Skin epidermis (tissue), 12 donors: ENCODE results near the gene GCFC2.
A peak's percentile ranks its signal among the peaks of the same experiment; 100 is the strongest.

ENCODE experiments used
- H3K27ac ChIP-seq, 21 experiments: fragments of 200-600 bp; sonication (generic) in 11 of 21; one replicate each; pipeline ENCODE4 v1.5.0; 2020; ENCODE audit warnings: mild to moderate bottlenecking in 3 of 21, inconsistent platforms in 2 of 21, moderate library complexity in 2 of 21
- H3K4me3 ChIP-seq, 7 experiments: fragments of 200-600 bp; sonication (generic) in 2 of 7; one replicate each; pipeline ENCODE4 v1.5.0; 2020; ENCODE audit warnings: inconsistent platforms in 2 of 7, mild to moderate bottlenecking in 2 of 7, moderate library complexity in 1 of 7

Gene GCFC2

DNA sequence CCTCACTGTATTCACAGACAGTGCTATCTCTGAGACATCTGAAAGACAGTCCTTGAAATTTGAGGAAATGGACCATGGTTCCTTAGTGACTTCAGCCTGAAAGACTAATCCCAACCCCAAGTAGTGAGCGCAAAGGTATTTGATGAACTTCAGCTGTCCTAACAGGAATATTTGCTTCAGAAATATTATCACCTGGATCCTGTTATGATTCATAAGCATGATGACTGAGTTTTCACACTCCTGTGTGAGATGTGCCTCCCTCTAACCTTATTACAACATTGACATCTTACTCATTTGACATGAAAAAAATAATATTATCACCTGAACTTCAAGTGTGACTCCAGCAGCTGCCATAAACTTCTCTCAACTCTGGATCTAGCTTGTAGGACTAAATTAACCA is 75.8 kb downstream of the GCFC2 start:
- no peak overlapping the region for H3K4me3 ChIP-seq
- H3K27ac ChIP-seq, result no peak overlapping the region

DNA sequence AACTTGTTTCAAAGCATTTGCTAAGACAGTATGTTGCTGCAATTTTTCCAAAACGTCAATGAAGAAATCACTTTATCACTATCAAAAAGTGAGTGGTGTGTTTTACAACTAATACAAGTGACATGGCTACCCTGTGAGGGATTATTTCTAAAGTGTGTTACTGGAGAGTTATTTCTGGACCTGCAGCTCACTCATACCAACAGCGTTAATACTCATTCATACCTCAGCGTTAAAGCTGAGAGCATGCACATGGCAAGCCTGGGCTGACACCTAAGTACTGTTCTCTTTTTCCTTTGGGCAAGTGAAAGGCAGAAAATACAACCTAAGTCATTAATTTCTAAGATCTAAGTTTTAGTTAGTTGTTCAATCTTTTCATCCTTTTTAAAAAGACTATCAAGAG is 77.1 kb downstream of the GCFC2 start:
- Histone ChIP-seq H3K27ac (no peak overlapping the region), H3K4me3 (no peak overlapping the region)

DNA sequence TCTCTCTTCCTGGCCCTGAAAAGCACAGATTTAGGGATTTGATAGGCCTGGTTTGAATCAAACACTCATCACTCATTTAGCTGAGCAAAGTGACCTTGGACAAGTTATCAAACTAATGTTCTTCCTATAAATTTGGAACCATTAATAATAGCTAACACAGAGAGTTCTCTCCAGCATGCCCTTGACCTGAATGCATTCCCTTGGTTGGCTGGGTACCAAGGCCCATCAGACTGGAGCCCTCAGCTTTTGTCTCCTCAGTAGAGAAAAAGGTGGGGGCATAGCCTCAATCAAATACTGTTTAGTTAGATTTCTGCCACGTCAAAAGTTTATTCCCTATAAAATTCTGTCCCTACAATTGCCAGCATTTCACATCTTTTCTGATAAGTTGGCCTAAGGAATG is 77.9 kb downstream of the GCFC2 start:
- no peak overlapping the region for H3K4me3 ChIP-seq
- H3K27ac ChIP-seq, result peak overlapping the region in 2 of 21 experiments; percentile 2 to 11

DNA sequence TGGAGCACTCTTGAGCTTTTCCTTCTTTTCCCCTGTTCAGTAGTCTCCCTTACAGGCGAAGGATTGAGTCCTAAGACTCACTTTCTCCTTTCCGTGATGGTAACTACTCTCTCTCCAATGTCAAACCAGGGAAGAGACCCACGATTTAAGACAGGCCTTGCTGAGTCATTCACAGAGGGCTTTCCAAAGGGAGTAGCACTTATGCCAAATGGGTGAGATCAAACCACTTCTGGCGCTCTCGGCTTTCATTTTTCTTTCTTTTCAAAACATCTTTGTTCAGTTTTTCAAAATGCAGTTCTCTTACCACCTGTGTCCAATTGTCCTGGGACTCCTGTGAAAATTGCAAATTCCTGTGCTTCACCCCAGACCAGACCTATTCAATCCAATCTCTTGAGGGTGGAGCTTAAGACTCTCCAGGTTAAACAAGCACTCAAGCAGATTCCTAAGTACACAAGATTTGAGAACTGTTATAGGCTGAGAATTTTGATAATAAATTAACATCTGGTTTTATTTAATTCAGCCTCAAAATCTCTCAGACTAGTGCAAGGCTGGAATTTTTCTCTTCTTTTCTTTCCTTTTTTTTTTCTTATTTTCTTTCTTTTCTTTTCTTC is 78.5 kb downstream of the GCFC2 start:
- peak overlapping the region in 4 of 21 experiments; percentile 2 to 25 (median 15) for H3K27ac ChIP-seq
- H3K4me3 ChIP-seq, result no peak overlapping the region

DNA sequence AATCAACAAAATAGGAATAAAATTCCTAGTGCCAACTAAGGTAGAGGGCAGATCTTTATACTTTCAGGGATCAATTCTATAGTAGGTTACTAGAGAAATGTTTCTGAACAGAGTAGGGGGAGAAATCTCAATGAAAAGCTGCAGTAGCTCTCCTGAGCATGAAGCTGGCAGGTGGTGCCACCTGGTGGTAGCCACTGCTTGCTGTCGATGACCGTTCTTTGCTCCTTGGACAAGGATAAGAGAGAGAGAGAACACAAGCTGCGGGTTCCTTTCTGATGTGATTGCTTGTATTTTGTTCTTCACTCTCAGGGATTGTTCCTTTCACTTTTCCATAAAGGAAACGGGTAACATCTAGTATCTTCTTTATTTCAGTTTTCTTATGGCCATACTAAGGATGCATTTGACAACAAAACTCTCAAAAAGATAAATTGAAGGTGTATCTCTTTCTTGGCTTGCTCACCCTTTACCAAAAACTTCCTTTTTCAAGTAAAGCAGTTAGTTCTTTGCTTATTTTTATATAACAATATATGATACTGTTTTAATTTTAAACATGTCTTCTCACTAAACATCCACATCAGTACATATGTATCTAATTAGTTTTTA is 82.7 kb downstream of the GCFC2 start:
- Histone ChIP-seq H3K27ac (no peak overlapping the region), H3K4me3 (no peak overlapping the region)

DNA sequence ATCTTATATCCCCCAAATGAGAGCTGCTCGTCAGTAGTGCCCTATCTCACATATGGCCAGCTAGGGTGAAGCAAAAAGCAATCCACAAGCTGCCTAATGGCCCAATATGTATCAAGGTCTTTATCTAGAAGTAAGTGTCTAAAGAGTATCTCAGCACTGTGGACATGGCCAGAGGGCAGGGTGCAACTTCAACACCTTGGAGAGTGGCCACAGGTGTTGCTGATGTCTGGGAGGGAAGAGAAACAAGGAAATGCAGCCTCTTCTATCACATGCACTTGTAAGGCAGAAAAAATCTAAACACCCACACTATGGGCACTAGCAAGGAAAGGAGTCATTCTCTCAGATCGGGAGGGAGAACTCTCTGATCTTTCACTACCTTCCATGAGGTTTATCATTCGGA is 87.8 kb downstream of the GCFC2 start:
- Histone ChIP-seq H3K27ac (no peak overlapping the region), H3K4me3 (no peak overlapping the region)

DNA sequence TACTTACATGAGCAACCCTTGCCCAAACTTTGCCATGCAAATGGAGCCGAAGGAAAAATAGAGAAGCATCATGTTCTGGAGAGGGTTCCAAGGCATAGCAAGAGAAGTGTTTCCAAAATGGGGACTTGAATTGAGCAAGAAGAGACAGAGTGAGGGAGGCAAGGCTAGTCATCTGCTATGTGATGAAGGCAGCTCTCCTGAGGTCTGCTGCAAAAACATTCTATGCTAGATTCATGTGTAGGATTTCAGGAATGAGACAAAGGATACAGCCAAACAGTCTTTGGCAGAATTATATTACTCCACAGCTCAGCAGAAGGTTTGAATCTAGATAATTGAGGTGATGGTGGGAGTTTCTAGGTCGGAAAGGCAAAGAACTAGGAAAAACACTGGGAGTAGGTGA is 88.2 kb downstream of the GCFC2 start:
- H3K4me3 ChIP-seq, result no peak overlapping the region
- no peak overlapping the region for H3K27ac ChIP-seq

DNA sequence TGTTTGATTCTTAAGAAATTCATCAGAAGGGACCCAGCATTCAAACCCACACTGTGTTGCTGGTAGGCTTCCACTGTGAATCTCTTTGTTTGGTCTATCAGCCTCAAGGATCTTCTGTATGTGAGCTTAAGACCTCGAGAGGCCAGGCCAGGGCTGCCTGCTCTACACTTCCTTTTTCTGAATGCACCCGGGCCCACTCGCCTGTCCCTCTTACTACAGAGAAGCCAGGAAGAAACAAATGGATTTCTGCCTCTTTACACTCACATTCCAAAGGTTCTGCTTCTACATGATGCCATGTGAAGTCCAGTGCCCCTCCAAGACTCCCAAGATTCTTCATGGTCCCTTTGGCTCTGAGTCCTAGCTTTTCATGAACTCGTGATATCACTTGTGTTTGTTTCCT is 89.5 kb downstream of the GCFC2 start:
- H3K27ac ChIP-seq, result no peak overlapping the region

DNA sequence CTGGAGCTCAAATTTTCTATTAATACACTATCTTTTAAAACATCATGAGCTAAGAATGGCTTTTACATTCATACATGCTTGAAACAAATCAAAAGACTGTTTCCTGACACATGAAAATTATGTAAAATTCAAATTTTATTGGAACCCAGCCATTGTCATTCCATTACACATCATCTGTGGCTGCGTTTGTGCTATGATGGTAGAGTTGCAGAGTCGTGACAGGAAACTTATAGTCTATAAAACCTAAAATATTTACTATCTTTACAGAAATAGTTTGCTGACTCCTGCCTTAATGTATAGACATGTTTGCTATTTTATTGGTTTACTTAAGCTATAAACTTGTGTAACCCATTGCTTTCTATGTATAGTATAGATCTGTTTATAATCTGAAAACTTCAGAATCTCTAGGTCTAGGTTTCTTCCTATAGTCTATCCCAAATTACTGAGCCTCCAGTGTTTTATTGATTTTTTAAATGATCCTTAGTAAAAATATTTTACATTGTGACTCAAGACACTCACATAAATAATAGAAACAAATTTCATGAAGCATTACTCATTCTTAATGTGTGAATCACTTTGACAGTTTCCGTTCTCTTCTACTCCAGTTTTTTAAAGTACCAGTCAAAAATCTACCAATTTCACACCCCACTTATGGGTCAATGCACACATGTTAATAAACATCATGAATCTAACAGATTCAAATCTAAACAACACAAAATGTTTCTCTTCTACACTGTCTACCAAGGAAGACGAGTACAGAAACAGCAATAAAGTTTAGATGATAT is 90.6 kb downstream of the GCFC2 start:
- Histone ChIP-seq H3K27ac (no peak overlapping the region), H3K4me3 (no peak overlapping the region)

More for the DNA sequence above, 89.5 kb downstream of the GCFC2 start:
- no peak overlapping the region for H3K4me3 ChIP-seq

DNA sequence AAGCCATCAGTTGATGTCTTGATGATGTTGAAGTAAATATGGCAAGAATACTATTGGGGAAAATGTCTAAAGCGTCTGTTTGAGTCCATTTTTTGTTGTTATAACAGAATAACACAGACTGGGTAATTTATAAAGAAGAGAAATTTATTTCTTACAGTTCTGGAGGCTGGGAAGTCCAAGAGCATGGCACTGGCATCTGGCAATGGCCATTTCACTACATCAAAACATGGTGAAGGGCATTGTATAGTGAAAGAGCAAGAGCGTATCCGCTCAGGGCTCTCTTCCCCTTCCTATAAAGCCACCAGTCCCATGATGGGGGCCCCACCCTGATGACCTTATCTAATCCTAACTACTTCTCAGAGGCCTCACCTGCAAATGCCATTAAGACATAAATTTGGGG is 93.8 kb downstream of the GCFC2 start:
- H3K4me3 ChIP-seq, result no peak overlapping the region
- no peak overlapping the region for H3K27ac ChIP-seq

DNA sequence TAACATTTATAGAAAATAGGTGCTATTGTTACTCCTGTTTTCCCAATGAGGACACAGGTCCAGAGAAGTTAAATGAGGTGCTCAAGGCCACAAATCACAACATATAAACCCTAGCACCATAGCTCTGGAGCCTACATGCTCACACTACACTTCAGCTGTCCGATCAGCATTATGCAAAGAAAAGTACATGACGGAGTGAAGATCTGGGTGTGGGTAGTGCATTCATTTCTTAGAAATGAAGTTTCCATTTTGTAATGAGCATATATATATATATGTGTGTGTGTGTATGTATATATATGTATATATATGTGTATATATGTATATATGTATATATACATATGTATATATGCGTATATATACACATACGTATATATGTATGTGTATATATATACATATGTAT is 94.3 kb downstream of the GCFC2 start:
- H3K4me3 ChIP-seq, result no peak overlapping the region
- no peak overlapping the region for H3K27ac ChIP-seq

DNA sequence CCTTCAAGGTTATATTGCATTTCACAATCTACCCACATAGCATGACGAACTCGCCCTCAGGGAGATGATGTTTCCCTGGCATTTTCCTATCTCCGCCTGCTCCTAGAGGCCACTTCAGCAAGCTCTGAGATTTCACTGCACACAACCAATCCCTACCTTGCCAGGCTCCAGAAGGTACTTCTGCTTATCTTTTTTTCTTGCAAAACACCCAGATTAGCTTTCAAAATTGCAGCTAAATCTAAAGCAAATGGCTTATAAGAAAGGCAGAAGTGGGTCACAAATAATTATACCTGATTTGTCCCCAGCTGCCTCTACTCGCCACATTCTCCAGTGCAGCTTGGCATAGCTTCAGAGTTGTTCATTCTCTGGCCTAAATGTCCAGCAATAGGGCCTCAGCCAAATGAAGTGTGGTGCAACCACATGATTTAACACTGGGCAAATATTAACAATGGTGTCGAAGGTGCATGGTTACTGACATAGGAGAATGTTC is 96.5 kb downstream of the GCFC2 start:
- H3K27ac ChIP-seq, result no peak overlapping the region
- H3K4me3 ChIP-seq, result no peak overlapping the region

DNA sequence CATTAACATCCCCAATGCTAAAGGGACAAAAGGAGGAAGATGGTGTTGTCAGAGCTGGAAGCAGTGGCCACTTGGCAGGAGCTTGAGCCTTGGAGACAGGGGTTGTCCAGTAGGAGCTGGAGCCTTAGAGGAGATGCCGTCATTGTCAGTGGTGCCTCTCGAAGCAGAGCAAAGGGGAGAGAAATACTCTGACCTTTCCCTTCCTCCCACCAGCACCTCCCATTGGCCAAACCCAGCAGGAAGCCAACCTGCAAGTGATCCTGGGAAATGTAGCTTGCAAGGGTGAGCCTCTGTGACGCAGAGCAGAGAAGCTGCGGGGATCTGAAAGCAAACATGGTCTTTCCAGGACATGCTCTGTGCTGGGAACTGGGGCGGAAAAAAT is 97.9 kb downstream of the GCFC2 start:
- no peak overlapping the region for H3K4me3 ChIP-seq

More for the DNA sequence above, 97.9 kb downstream of the GCFC2 start:
- H3K27ac ChIP-seq, result no peak overlapping the region
